Measurements from ENCODE around the gene UNC13A. TPM values are rescaled to one million over a fixed set of nuclear protein-coding genes. Genes with fewer than 3 reads are reported as not detected.

The UNC13A gene
- total and polyA plus RNA-seq, 2 of the 8 experiments (the other 6 are each of a cell fraction or from before 2014, with no cell fraction given) = 13.1 to 47.6 TPM

DNA sequence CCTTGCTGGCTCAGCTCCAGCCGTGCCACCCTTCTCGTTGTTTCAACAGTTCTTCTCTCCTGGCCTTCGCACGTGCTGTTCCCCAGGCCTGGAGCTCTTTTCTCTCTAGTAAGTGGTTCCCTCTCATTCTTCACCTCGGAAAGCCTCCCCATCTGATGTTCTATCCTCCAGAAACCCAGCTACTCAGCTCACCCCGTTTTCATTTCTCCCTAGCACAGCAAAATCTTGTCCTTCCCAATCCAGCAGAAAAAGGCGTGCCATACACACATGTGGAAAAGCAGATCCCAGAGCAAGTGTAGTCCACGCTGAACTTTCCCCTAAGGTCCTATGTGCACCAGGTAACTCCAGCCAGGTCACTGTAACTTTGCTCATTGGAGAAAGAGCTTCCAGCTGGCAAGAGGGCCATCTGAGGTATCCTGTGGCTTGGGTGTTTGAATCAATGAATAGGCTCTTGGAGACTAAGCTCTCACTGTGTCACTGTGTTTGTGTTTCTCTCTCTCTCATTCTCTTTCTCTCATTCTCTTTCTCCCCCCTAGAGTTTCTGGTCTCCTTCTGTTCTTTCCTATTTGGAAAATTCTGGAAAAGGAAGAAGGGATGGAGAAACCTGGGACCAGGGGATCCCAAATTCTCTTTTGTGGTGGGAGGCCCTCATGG lies 83.7 kb downstream of the UNC13A start:
- no peaks in the 10 kb centered on the region; a peak in 1 of 7 replicates for H3K27me3 ChIP-seq (replicated peaks in 1 of 4; ENCODE audit: control insufficient read depth in 3 of 4, extremely low read depth in 1 of 4, insufficient read depth in 3 of 4, low read length in 3 of 4)
- no peak overlapping the region for H4K8ac ChIP-seq (ENCODE audit: extremely low read depth, insufficient read depth, low read length)
- H3K4me1 ChIP-seq (replicated peaks in 1 of 4; ENCODE audit: control insufficient read depth in 3 of 4, insufficient read depth in 4 of 4, low read length in 3 of 4) = peaks cover 0 to 18% (median 9%) of the 10 kb centered on the region in 4 experiments; a peak in 5 of 7 replicates
- H3K4ac ChIP-seq (replicated peaks; ENCODE audit: insufficient read length, low read depth, low read length) = no peak overlapping the region
- H3K23me2 ChIP-seq (ENCODE audit: low read depth, low read length) = peaks cover 5% of the 10 kb centered on the region; the same call in 1 of the 2 replicates
- ChIA-PET POLR2A (ENCODE audit: partially characterized antibody) (interaction anchor here (0.6 to 1.6 kb wide), 8 partner anchors 9 to 122 kb away, joined by 3 to 6 read pairs (median 3); partner anchors contain the start of gene PGLS), CTCF (ENCODE audit: partially characterized antibody) (interaction anchor here (0.5 to 5.7 kb wide), 11 partner anchors 16 to 286 kb away, joined by 3 to 34 read pairs (median 5); no protein-coding TSS in a partner anchor)
- FAIRE-seq (no peak), DNase-seq (ENCODE audit: low read depth in 1 of 2, low spot score in 2 of 2) (no peak)
- no peak overlapping the region for H2BK15ac ChIP-seq (ENCODE audit: low read length)
- no peak overlapping the region for H2AK5ac ChIP-seq (ENCODE audit: low read depth, low read length)
- H3K4me3 ChIP-seq (ENCODE audit: extremely low read depth in 1 of 4, insufficient read depth in 2 of 4, low read depth in 3 of 4, low read length in 4 of 4) = no peak overlapping the region
- no peaks in the 10 kb centered on the region for H3K9me3 ChIP-seq (ENCODE audit: insufficient read depth in 2 of 2, low read depth in 1 of 2, low read length in 1 of 2)
- no peak overlapping the region for H3K4me2 ChIP-seq (ENCODE audit: insufficient read depth in 1 of 2, low read depth in 2 of 2, low read length in 2 of 2)
- no peak overlapping the region for H3K27ac ChIP-seq (ENCODE audit: low read depth, low read length)
- no peak overlapping the region for H2AFZ ChIP-seq (ENCODE audit: low read length)
- H3K14ac ChIP-seq (ENCODE audit: insufficient read length) = no peak overlapping the region
- H3K56ac ChIP-seq (replicated peaks; ENCODE audit: insufficient read length, low read depth, low read length) = no peak overlapping the region
- H2BK20ac ChIP-seq (ENCODE audit: low read length) = no peak overlapping the region
- H2BK12ac ChIP-seq (ENCODE audit: low read depth, low read length) = no peak overlapping the region
- H3K36me3 ChIP-seq (ENCODE audit: control insufficient read depth in 2 of 4, insufficient read depth in 4 of 4, low read length in 3 of 4) = no peaks in the 10 kb centered on the region
- H3K18ac ChIP-seq (ENCODE audit: extremely low read depth, low read length) = no peak overlapping the region
- H2BK5ac ChIP-seq (ENCODE audit: low read depth, low read length) = no peak overlapping the region
- H3K79me2 ChIP-seq (ENCODE audit: control insufficient read depth in 1 of 2, insufficient read depth in 2 of 2, low read length in 2 of 2) = no peaks in the 10 kb centered on the region
- no peak overlapping the region for H3K23ac ChIP-seq (ENCODE audit: insufficient read length)
- no peak overlapping the region for H2BK120ac ChIP-seq (replicated peaks; ENCODE audit: low read depth, low read length)
- no peak overlapping the region for H4K5ac ChIP-seq (ENCODE audit: insufficient read length, low read depth, low read length)
- 87% methylated on average over 8 of the region's 8 CpGs; no CpG with 5 or more reads in 1 of the 2 experiments for WGBS, 2 experiments (ENCODE audit: extremely low coverage in 1 of 2, insufficient coverage in 1 of 2, insufficient read length in 1 of 2, insufficient replicate concordance in 2 of 2, low coverage in 1 of 2, low lambda C conversion rate in 2 of 2, missing lambda C conversion rate in 1 of 2)
- peaks cover 0 to 6% of the 10 kb centered on the region in 2 experiments for H4K20me1 ChIP-seq (replicated peaks in 1 of 2; ENCODE audit: control insufficient read depth in 1 of 2, insufficient read depth in 2 of 2, low read length in 2 of 2)
- H4K91ac ChIP-seq (replicated peaks; ENCODE audit: insufficient read length, low read length) = no peak overlapping the region
- no peak overlapping the region for H3K9ac ChIP-seq (replicated peaks in 1 of 4; ENCODE audit: extremely low read depth in 1 of 4, low read depth in 3 of 4, low read length in 3 of 4)
- no peaks in the 10 kb centered on the region for H3K79me1 ChIP-seq (ENCODE audit: low read depth, low read length)
- TF ChIP-seq SIRT6 (IDR thresholded peaks at IDR 0.05; ENCODE audit: low read length) = no peak
- TF ChIP-seq EZH2 (IDR thresholded peaks at IDR 0.05; ENCODE audit: low read depth, low read length, severe bottlenecking) = no peak
- TF ChIP-seq, protein P1, sequence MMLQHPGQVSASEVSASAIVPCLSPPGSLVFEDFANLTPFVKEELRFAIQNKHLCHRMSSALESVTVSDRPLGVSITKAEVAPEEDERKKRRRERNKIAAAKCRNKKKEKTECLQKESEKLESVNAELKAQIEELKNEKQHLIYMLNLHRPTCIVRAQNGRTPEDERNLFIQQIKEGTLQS (IDR thresholded peaks at IDR 0.05; ENCODE audit: insufficient read depth, low read depth, low read length) = no peak
- no peak for TF ChIP-seq POLR2AphosphoS5 (IDR thresholded peaks at IDR 0.05; ENCODE audit: low read depth, low read length)
- TF ChIP-seq TCF12 (IDR thresholded peaks at IDR 0.05; ENCODE audit: low read depth, low read length) = no peak
- no peak for TF ChIP-seq SIX5 (IDR thresholded peaks at IDR 0.05; ENCODE audit: low read depth, low read length)
- no peak for TF ChIP-seq CEBPB (IDR thresholded peaks at IDR 0.05; ENCODE audit: low read depth, low read length)
- TF ChIP-seq BRCA1 (IDR thresholded peaks at IDR 0.05; ENCODE audit: low read depth, low read length) = no peak
- no peak for TF ChIP-seq SP2 (IDR thresholded peaks at IDR 0.05; ENCODE audit: low read length)
- TF ChIP-seq SIN3A (conservative IDR thresholded peaks at IDR 0.05 in 1 of 2, IDR thresholded peaks at IDR 0.05 in 1 of 2; ENCODE audit: low read depth in 1 of 2, low read length in 2 of 2) = no peak
- TF ChIP-seq SRF (IDR thresholded peaks at IDR 0.05; ENCODE audit: low read depth, low read length) = no peak
- TF ChIP-seq TBP (IDR thresholded peaks at IDR 0.05; ENCODE audit: low read depth, low read length) = no peak
- no peak for TF ChIP-seq RFX5 (IDR thresholded peaks at IDR 0.05; ENCODE audit: borderline replicate concordance, low read depth, low read length)
- no peak for TF ChIP-seq CHD2 (IDR thresholded peaks at IDR 0.05; ENCODE audit: low read length)
